ENCODE results near the gene RHOT2. TPM values are rescaled to one million over a fixed set of nuclear protein-coding genes. Genes with fewer than 3 reads are reported as not detected.

Gene RHOT2
- total RNA-seq, 1 experiment from 2014 or later: 98.5 TPM

GRCh38 chr16:638836-639235, 29.1 kb upstream of the RHOT2 start:
- no TSS peak for BruUV-seq (replicated peaks)
- no peak for ATAC-seq
- Histone ChIP-seq H3K9me3 (ENCODE audit: control insufficient read depth in 1 of 2, insufficient read depth in 1 of 2, low read depth in 1 of 2, low read length in 2 of 2) (no peaks in the 10 kb centered on the region), H3K4me3 (replicated peaks in 1 of 2; ENCODE audit: low read depth in 1 of 2, low read length in 2 of 2) (no peak overlapping the region), H3K27ac (ENCODE audit: low read depth, low read length) (no peak overlapping the region), H4K20me1 (ENCODE audit: insufficient read depth) (no peaks in the 10 kb centered on the region), H3K79me2 (ENCODE audit: insufficient read depth, low read length) (peaks cover 27% of the 10 kb centered on the region; the same call in 1 of the 2 replicates), H3K4me2 (ENCODE audit: low read length) (no peak overlapping the region), H2AFZ (ENCODE audit: low read depth, low read length, poor library complexity, severe bottlenecking) (no peak overlapping the region), H3K9me2 (ENCODE audit: insufficient read depth) (no peaks in the 10 kb centered on the region), H3K27me3 (ENCODE audit: insufficient read depth, low read length) (no peaks in the 10 kb centered on the region), H3K9ac (ENCODE audit: low read length) (no peak overlapping the region), H3K36me3 (ENCODE audit: control insufficient read depth in 1 of 2, insufficient read depth in 2 of 2, low read length in 2 of 2) (no peaks in the 10 kb centered on the region), H3K4me1 (ENCODE audit: control insufficient read depth in 1 of 2, insufficient read depth in 2 of 2, low read length in 2 of 2) (peaks cover 0 to 28% of the 10 kb centered on the region in 2 experiments; a peak in 3 of 4 replicates)
- RAD21 ChIA-PET (ENCODE audit: low non-redundant PET in 1 of 2, low total read pairs in 2 of 2, uncharacterized antibody in 2 of 2, unreplicated experiment in 2 of 2): no interaction called here
- no peak for DNase-seq (ENCODE audit: low read depth, low spot score)
- POLR2A ChIA-PET: no interaction called here
- CTCF ChIA-PET: no interaction called here
- intact Hi-C loops (cut with micrococcal nuclease): no loop called here
- no peak for TF ChIP-seq MAX (IDR thresholded peaks at IDR 0.05)
- no peak for TF ChIP-seq JUND (IDR thresholded peaks at IDR 0.05)
- no peak for TF ChIP-seq ZBTB33 (IDR thresholded peaks at IDR 0.05; ENCODE audit: extremely low read depth, insufficient replicate concordance, low read length)
- no peak for TF ChIP-seq ELF1 (IDR thresholded peaks at IDR 0.05; ENCODE audit: borderline replicate concordance, low read depth)

- POLR2A ChIA-PET: no interaction called here
- peaks cover 11 to 44% of the 10 kb centered on the region in 2 experiments for H3K4me1 ChIP-seq (ENCODE audit: control insufficient read depth in 1 of 2, insufficient read depth in 2 of 2, low read length in 2 of 2)
Observed at GRCh38 chr16:640614-641013, 27.3 kb upstream of the RHOT2 start.

More at GRCh38 chr16:640614-641013, 27.3 kb upstream of the RHOT2 start:
- no peaks in the 10 kb centered on the region for H3K36me3 ChIP-seq (ENCODE audit: control insufficient read depth in 1 of 2, insufficient read depth in 2 of 2, low read length in 2 of 2)
- no peaks in the 10 kb centered on the region for H3K9me3 ChIP-seq (ENCODE audit: control insufficient read depth in 1 of 2, insufficient read depth in 1 of 2, low read depth in 1 of 2, low read length in 2 of 2)
- CTCF ChIA-PET: no interaction called here
- H3K9ac ChIP-seq (ENCODE audit: low read length): peak overlapping the region; percentile 82
- TF ChIP-seq EGR1 (IDR thresholded peaks at IDR 0.05; ENCODE audit: low read depth): no peak
- TF ChIP-seq ZNF274 (IDR thresholded peaks at IDR 0.05; ENCODE audit: low read depth, low read length): no peak
- TF ChIP-seq ZFX (IDR thresholded peaks at IDR 0.05): no peak
- no peak for TF ChIP-seq ZBTB33 (IDR thresholded peaks at IDR 0.05; ENCODE audit: extremely low read depth, insufficient replicate concordance, low read length)
- TF ChIP-seq YY1 (IDR thresholded peaks at IDR 0.05; ENCODE audit: extremely low read depth, insufficient replicate concordance, low read depth, low read length): no peak
- TF ChIP-seq EZH2 (IDR thresholded peaks at IDR 0.05): no peak
- TF ChIP-seq POLR2A (IDR thresholded peaks at IDR 0.05; ENCODE audit: borderline replicate concordance, extremely low read depth, insufficient read depth, insufficient read length): no peak
- TF ChIP-seq RAD21 (IDR thresholded peaks at IDR 0.05; ENCODE audit: low read depth): no peak
- TF ChIP-seq MAX (IDR thresholded peaks at IDR 0.05): no peak
- no peak for TF ChIP-seq SIN3A (IDR thresholded peaks at IDR 0.05; ENCODE audit: low read depth)
- TF ChIP-seq POLR2AphosphoS5 (IDR thresholded peaks at IDR 0.05; ENCODE audit: low read depth, low read length): no peak
- no peak for ATAC-seq
- RAD21 ChIA-PET (ENCODE audit: low non-redundant PET in 1 of 2, low total read pairs in 2 of 2, uncharacterized antibody in 2 of 2, unreplicated experiment in 2 of 2): no interaction called here
- no peak for DNase-seq (ENCODE audit: low read depth, low spot score)
- H3K79me2 ChIP-seq (ENCODE audit: insufficient read depth, low read length): peaks cover 25% of the 10 kb centered on the region
- H2AFZ ChIP-seq (ENCODE audit: low read depth, low read length, poor library complexity, severe bottlenecking): no peak overlapping the region
- H3K27ac ChIP-seq (ENCODE audit: low read depth, low read length): no peak overlapping the region
- H3K4me2 ChIP-seq (ENCODE audit: low read length): peak overlapping the region; percentile 76
- no peaks in the 10 kb centered on the region for H4K20me1 ChIP-seq (ENCODE audit: insufficient read depth)
- no TSS peak for BruUV-seq (replicated peaks)
- no peaks in the 10 kb centered on the region for H3K9me2 ChIP-seq (ENCODE audit: insufficient read depth)
- peak overlapping the region in 1 of 2 experiments; percentile 67; a peak in 1 of 4 replicates for H3K4me3 ChIP-seq (replicated peaks in 1 of 2; ENCODE audit: low read depth in 1 of 2, low read length in 2 of 2)
- intact Hi-C loops (cut with micrococcal nuclease): no loop called here
- no peaks in the 10 kb centered on the region for H3K27me3 ChIP-seq (ENCODE audit: insufficient read depth, low read length)

All from HCT116 (cell line).